Calu3 (cell line): ENCODE data around the gene KCNK15. TPM values are rescaled to one million over a fixed set of nuclear protein-coding genes. Genes with fewer than 3 reads are reported as not detected.

Source experiments
- BruUV-seq: library from RNA; stranded (reverse); fragments of 400-500 nt; replicated peaks from 2 replicates; lab custom pipeline; 2021; lab: Mats Ljungman, UMichigan
- CTCF ChIA-PET: fragments of 300-600 bp; sonication (Branson Sonifier 250); formaldehyde crosslinking; loops from one replicate; lab custom pipeline; 2022; ENCODE audit warnings: antibody characterized with exemption; lab: Charles Lee
- DNase-seq: peaks from one replicate; pipeline ENCODE4 v3.0.0; 2022
- H3K27ac Mint-ChIP-seq: one replicate; pipeline ENCODE4 v1.8.0; 2022; ENCODE audit warnings: mixed read lengths; ENCODE audit not compliant: unreplicated experiment
- H3K27me3 Mint-ChIP-seq: one replicate; pipeline ENCODE4 v1.8.0; 2022; ENCODE audit warnings: mixed read lengths; ENCODE audit not compliant: unreplicated experiment
- H3K36me3 Mint-ChIP-seq: one replicate; pipeline ENCODE4 v1.8.0; 2022; ENCODE audit warnings: mild to moderate bottlenecking, moderate library complexity, mixed read lengths; ENCODE audit not compliant: insufficient read depth, unreplicated experiment
- H3K4me1 Mint-ChIP-seq: one replicate; pipeline ENCODE4 v1.8.0; 2022; ENCODE audit warnings: mild to moderate bottlenecking, low read depth, mixed read lengths; ENCODE audit not compliant: unreplicated experiment
- H3K4me3 Mint-ChIP-seq: one replicate; pipeline ENCODE4 v1.8.0; 2022; ENCODE audit warnings: mild to moderate bottlenecking, low read depth, moderate library complexity, mixed read lengths; ENCODE audit not compliant: unreplicated experiment
- H3K9me3 Mint-ChIP-seq: one replicate; pipeline ENCODE4 v1.8.0; 2022; ENCODE audit warnings: low read depth, mixed read lengths; ENCODE audit not compliant: unreplicated experiment
- CTCF ChIP-seq: fragments of 200-600 bp; IDR thresholded peaks from one replicate; pipeline ENCODE4 v1.8.0; 2022; ENCODE audit warnings: antibody characterized with exemption; ENCODE audit not compliant: unreplicated experiment
- intact Hi-C: fragments of 100-400 bp; cut with micrococcal nuclease; formaldehyde crosslinking; loops from one replicate; pipeline ENCODE4 v1.10.0; 2022; ENCODE audit not compliant: unreplicated experiment
- total RNA-seq: library from RNA; stranded (reverse); gene quantifications from 2 replicates; pipeline ENCODE4 v1.2.3, GENCODE V29; 2022

KCNK15 gene
- total RNA-seq, 1 experiment from 2014 or later = 1.5 TPM

- no TSS peak for BruUV-seq
- Mint-ChIP-seq H3K36me3 (peaks cover 11% of the 10 kb centered on the region), H3K4me1 (peaks cover 36% of the 10 kb centered on the region), H3K27ac (no peak overlapping the region), H3K9me3 (no peaks in the 10 kb centered on the region), H3K4me3 (no peak overlapping the region), H3K27me3 (no peaks in the 10 kb centered on the region)
- TF ChIP-seq CTCF = no peak
- intact Hi-C loops = no loop called here
- CTCF ChIA-PET = interaction anchor here (0.6 kb wide), 1 partner anchor 14 kb away, joined by 4 read pairs; no protein-coding TSS in a partner anchor
- no peak for DNase-seq
Observed at GRCh38 chr20:44711237-44711636, 34.4 kb upstream of the KCNK15 start.

- BruUV-seq = no TSS peak
- Mint-ChIP-seq H3K4me3 (peak overlapping the region; percentile 17), H3K27ac (peak overlapping the region; percentile 18), H3K9me3 (no peaks in the 10 kb centered on the region), H3K4me1 (peaks cover 47% of the 10 kb centered on the region), H3K36me3 (peaks cover 11% of the 10 kb centered on the region), H3K27me3 (no peaks in the 10 kb centered on the region)
- TF ChIP-seq CTCF = no peak
- CTCF ChIA-PET = interaction anchor here (0.8 to 1.8 kb wide), 8 partner anchors 9 to 32 kb away, joined by 3 to 12 read pairs (median 6); no protein-coding TSS in a partner anchor
- no peak for DNase-seq
- intact Hi-C loops = loop anchor here (1.0 kb wide), 1 partner anchor 21 kb away; no protein-coding TSS in a partner anchor
Observed at GRCh38 chr20:44714102-44714700, 31.5 kb upstream of the KCNK15 start.

GRCh38 chr20:44714701-44715498 is 30.8 kb upstream of the KCNK15 start, which contains the start of gene CCN5:
TSS of gene CCN5 (plus strand) at chr20:44715369. CDS start at chr20:44715391, 22 bp downstream.
- Mint-ChIP-seq H3K36me3 (peaks cover 11% of the 10 kb centered on the region), H3K4me3 (peak within 1 kb of the TSS; percentile 17), H3K4me1 (peaks cover 49% of the 10 kb centered on the region), H3K27me3 (no peaks in the 10 kb centered on the region), H3K27ac (peak within 1 kb of the TSS; percentile 18), H3K9me3 (no peaks in the 10 kb centered on the region)
- CTCF ChIA-PET = interaction anchor here (0.6 to 1.8 kb wide), 11 partner anchors 9 to 478 kb away, joined by 3 to 12 read pairs (median 5); no protein-coding TSS in a partner anchor
- intact Hi-C loops = loop anchor here (1.0 kb wide), 1 partner anchor 22 kb away; no protein-coding TSS in a partner anchor
- no TSS peak for BruUV-seq
- no peak for TF ChIP-seq CTCF
- DNase-seq = peak; percentile 94

- intact Hi-C loops = no loop called here
- H3K4me3 Mint-ChIP-seq = peak overlapping the region; percentile 17
Observed at GRCh38 chr20:44715499-44716308, 30.0 kb upstream of the KCNK15 start.

More at GRCh38 chr20:44715499-44716308, 30.0 kb upstream of the KCNK15 start:
- Mint-ChIP-seq H3K27me3 (no peaks in the 10 kb centered on the region), H3K27ac (no peak overlapping the region), H3K9me3 (no peaks in the 10 kb centered on the region), H3K4me1 (peaks cover 57% of the 10 kb centered on the region), H3K36me3 (peaks cover 11% of the 10 kb centered on the region)
- TF ChIP-seq CTCF = no peak
- DNase-seq = no peak
- BruUV-seq = no TSS peak
- CTCF ChIA-PET = interaction anchor here (0.6 to 1.8 kb wide), 8 partner anchors 9 to 32 kb away, joined by 3 to 12 read pairs (median 6); no protein-coding TSS in a partner anchor
